ENCODE results near the gene NTSR1. TPM values are rescaled to one million over a fixed set of nuclear protein-coding genes. Genes with fewer than 3 reads are reported as not detected.

Gene NTSR1
- total RNA-seq, 4 donors from 2014 or later, result 0.76 TPM; not detected in 3

DNA sequence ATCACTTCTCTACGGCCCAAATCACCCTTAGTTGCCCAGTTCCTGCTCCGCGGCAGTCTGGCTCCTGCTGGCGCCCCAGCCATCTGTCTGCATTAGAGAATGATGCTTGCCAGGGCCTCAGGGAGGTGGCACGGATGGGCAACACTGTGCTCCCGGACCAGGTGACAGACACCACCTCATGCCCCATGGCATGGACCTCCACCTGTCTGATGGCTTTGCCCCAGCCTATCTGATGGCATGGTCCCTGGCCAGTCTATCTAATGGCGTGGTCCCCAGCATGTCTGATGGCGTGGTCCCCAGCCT lies 68.8 kb downstream of the NTSR1 start:
- H3K36me3 ChIP-seq, result no peaks in the 10 kb centered on the region
- H3K9me3 ChIP-seq, result no peaks in the 10 kb centered on the region
- TF ChIP-seq, protein P1, sequence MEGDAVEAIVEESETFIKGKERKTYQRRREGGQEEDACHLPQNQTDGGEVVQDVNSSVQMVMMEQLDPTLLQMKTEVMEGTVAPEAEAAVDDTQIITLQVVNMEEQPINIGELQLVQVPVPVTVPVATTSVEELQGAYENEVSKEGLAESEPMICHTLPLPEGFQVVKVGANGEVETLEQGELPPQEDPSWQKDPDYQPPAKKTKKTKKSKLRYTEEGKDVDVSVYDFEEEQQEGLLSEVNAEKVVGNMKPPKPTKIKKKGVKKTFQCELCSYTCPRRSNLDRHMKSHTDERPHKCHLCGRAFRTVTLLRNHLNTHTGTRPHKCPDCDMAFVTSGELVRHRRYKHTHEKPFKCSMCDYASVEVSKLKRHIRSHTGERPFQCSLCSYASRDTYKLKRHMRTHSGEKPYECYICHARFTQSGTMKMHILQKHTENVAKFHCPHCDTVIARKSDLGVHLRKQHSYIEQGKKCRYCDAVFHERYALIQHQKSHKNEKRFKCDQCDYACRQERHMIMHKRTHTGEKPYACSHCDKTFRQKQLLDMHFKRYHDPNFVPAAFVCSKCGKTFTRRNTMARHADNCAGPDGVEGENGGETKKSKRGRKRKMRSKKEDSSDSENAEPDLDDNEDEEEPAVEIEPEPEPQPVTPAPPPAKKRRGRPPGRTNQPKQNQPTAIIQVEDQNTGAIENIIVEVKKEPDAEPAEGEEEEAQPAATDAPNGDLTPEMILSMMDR (IDR thresholded peaks at IDR 0.05), result no peak
- TF ChIP-seq POLR2A (IDR thresholded peaks at IDR 0.05), result no peak
- peaks cover 0 to 9% (median 9%) of the 10 kb centered on the region in 4 donors for H3K4me1 ChIP-seq
- no peaks in the 10 kb centered on the region for H3K27me3 ChIP-seq
- no peak for DNase-seq
- peak overlapping the region in 1 of 4 donors; percentile 83 for H3K27ac ChIP-seq
- H3K4me3 ChIP-seq, result no peak overlapping the region

DNA sequence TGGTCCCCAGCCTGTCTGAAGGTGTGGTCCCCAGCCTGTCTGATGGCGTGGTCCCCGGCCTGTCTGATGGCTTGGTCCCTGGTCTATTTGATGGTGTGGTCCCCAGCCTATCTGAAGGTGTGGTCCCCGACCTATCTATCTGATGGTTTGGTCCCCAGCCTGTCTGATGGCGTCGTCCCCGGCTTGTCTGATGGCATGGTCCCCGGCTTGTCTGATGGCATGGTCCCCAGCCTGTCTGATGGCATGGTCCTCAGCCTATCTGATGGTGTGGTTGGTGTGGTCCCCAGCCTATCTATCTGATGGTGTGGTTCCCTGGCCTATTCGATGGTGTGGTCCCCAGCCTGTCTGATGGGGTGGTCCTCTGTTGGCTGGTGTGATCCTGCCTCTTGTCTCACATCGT lies 69.4 kb downstream of the NTSR1 start:
- H3K27me3 ChIP-seq, result no peaks in the 10 kb centered on the region
- H3K4me1 ChIP-seq, result peaks cover 0 to 9% (median 9%) of the 10 kb centered on the region in 4 donors
- H3K27ac ChIP-seq, result no peak overlapping the region
- no peak overlapping the region for H3K4me3 ChIP-seq
- no peak for TF ChIP-seq POLR2A (IDR thresholded peaks at IDR 0.05)
- TF ChIP-seq, protein P1 (IDR thresholded peaks at IDR 0.05), result no peak
- DNase-seq, result no peak
- H3K9me3 ChIP-seq, result no peaks in the 10 kb centered on the region
- no peaks in the 10 kb centered on the region for H3K36me3 ChIP-seq

DNA sequence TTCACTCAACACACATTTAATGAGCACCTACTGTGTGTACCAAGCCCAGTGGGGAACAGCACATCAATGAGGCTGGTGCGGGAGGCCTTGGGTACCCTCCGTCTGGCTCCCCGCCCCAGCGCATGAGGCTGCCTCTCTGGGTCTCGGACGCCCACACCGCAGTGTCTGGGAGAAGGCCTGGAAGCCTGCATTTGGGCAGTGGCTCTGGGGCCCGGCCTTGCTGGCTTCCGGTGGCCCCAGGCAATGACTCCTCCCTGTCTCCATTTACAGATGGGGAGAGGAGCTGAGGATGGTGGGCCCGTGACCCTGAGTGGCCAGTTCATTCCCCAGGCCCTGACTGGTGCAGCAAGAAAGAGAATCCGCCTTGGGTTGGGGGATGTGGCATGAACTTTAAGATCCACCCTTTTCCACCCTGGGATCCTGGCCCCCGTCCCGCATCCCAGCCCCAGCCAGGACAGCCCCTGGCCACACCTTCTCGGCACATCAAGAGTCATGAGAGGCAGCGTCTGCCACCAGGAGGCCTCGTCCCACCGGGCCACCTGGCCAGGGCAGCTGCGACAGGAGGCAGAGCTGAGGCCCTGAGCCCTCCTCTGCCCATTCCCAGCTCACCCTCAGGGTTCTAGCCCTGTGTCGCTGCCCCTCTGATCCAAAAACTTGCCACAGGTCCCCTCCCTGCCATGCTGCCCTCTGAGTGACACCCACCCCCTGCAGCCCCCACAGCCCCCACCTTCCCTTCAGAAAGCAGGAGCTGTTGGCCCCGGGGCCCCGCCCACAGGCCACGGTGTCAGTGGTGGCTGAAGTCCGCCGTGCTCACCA lies 70.2 kb downstream of the NTSR1 start:
- no peak for DNase-seq
- no peaks in the 10 kb centered on the region for H3K9me3 ChIP-seq
- H3K4me1 ChIP-seq, result peaks cover 0 to 9% (median 9%) of the 10 kb centered on the region in 4 donors
- H3K27ac ChIP-seq, result no peak overlapping the region
- H3K27me3 ChIP-seq, result no peaks in the 10 kb centered on the region
- no peak for TF ChIP-seq POLR2A (IDR thresholded peaks at IDR 0.05)
- TF ChIP-seq, protein P1 (IDR thresholded peaks at IDR 0.05), result no peak
- H3K36me3 ChIP-seq, result no peaks in the 10 kb centered on the region
- H3K4me3 ChIP-seq, result no peak overlapping the region

- TF ChIP-seq, protein P1 (IDR thresholded peaks at IDR 0.05), result no peak
- no peak for TF ChIP-seq POLR2A (IDR thresholded peaks at IDR 0.05)
- DNase-seq, result no peak
- Histone ChIP-seq H3K9me3 (no peaks in the 10 kb centered on the region), H3K36me3 (no peaks in the 10 kb centered on the region), H3K27ac (no peak overlapping the region), H3K4me1 (peaks cover 0 to 9% (median 9%) of the 10 kb centered on the region in 4 donors), H3K4me3 (no peak overlapping the region), H3K27me3 (no peaks in the 10 kb centered on the region)
Measured at GRCh38 chr20:62779417-62779685, 70.7 kb downstream of the NTSR1 start.

GRCh38 chr20:62780204-62780603 lies 71.6 kb downstream of the NTSR1 start:
- no peak for DNase-seq
- TF ChIP-seq, protein P1 (IDR thresholded peaks at IDR 0.05), result no peak
- TF ChIP-seq POLR2A (IDR thresholded peaks at IDR 0.05), result no peak
- Histone ChIP-seq H3K9me3 (no peaks in the 10 kb centered on the region), H3K27ac (no peak overlapping the region), H3K27me3 (no peaks in the 10 kb centered on the region), H3K4me1 (peaks cover 0 to 9% (median 9%) of the 10 kb centered on the region in 4 donors), H3K4me3 (no peak overlapping the region), H3K36me3 (no peaks in the 10 kb centered on the region)

Measured in Peyer's patch (tissue), 4 donors.